ENCODE measurements around the gene UCKL1.
A peak's percentile ranks its signal among the peaks of the same experiment; 100 is the strongest.
"Not testable (repeated sequence)": the region's sequence is repeated elsewhere in the genome, so short reads cannot be mapped to it uniquely, and the experiment has no call there.

Gene UCKL1

GRCh38 chr20:63955827-63956663, at the start of gene UCKL1:
UCKL1 (minus strand) TSS chr20:63956416; CDS start chr20:63956372, 44 bp downstream.
- peak; percentile 69 to 83 for DNase-seq (ENCODE audit: low read depth in 2 of 2, low spot score in 1 of 2)

GRCh38 chr20:64005394-64005793, 49.2 kb upstream of the UCKL1 start:
- DNase-seq (ENCODE audit: low read depth in 2 of 2, low spot score in 1 of 2), result no peak

GRCh38 chr20:64003960-64004725, 47.9 kb upstream of the UCKL1 start:
- no peak for DNase-seq (ENCODE audit: low read depth in 2 of 2, low spot score in 1 of 2)

GRCh38 chr20:64001607-64002011, 45.4 kb upstream of the UCKL1 start:
- DNase-seq (ENCODE audit: low read depth in 2 of 2, low spot score in 1 of 2), result no peak

DNA sequence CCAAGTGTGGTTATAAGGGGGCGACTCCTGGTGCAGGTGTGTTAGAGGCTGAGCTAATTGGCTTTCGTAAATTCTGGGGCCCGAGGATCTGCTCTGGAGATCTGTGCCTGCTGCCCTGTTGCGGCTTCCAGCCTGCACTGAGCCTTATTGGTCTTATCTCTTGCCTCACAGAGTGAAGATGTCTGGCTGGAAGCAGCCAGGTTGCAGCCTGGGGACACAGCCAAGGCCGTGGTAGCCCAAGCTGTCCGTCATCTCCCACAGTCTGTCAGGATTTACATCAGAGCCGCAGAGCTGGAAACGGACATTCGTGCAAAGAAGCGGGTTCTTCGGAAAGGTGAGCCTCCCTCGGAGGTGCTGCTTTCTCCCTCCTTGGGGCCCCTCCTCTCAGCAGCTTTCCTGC, 44.7 kb upstream of the UCKL1 start:
- DNase-seq (ENCODE audit: low read depth in 2 of 2, low spot score in 1 of 2), result no peak

DNA sequence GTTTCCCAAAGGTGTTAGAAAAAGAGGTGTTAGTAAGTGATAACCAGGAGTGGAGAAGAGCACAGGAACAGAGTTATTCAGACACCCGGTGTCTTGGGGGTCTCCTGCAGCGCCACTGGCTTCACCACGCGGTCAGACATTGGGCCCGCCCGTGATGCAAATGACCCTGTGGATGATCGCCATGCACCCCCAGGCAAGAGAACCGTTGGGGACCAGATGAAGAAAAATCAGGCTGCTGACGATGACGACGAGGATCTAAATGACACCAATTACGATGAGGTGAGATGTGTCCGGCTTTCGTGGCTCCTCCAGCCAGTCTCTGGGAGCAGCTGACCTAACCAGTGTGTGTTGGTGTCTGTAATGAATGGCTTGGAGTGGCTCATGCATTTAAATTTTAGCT, 26.7 kb upstream of the UCKL1 start:
- DNase-seq (ENCODE audit: low read depth in 2 of 2, low spot score in 1 of 2), result no peak

DNA sequence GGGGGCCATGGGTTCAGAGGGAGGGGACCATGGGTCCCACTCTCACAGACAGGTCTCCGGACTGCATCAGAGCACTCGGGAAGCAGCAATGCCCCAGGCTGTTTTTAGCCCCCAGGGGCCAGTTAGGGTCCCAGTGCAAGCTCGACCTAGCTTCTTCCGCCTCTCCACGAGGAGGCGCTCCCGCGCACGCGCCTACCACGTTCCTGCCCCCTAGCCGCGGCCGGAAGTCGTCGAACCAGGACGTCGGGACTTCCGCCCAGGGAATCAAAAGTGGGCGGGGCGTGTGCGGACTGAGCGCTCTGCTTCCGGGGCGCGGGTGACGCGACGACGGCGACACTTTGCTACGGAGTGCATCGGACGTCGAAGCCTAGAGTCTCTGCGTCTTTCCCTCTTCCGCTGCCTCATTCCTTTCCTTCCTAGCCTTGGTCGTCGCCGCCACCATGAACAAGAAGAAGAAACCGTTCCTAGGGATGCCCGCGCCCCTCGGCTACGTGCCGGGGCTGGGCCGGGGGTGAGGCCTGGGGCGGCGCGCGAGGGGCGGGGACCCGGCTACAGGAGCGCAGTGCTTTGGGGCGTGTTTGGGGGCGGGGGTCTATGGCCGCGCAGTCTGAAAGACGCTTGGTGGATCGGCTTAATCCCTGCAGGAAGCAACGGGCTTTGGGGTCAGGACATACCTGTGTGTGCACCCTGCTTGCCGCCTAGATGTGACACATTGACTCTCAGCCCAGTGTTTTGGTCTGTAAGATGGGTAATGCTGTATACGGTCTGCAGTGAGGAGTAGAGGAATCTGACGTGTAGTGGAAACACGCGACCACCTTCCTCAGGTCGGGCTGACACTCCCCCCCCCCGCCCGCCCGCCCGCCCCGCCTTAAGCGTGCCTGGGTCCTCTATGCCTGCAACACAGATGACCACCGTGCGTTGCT, 24.9 kb upstream of the UCKL1 start, which contains the start of gene PRPF6:
TSS of gene PRPF6 (plus strand) at position 327 of the 923 bp plus-strand sequence. CDS start at position 441, 114 bp downstream.
- DNase-seq (ENCODE audit: low read depth in 2 of 2, low spot score in 1 of 2), result peak; percentile 83 to 89

DNA sequence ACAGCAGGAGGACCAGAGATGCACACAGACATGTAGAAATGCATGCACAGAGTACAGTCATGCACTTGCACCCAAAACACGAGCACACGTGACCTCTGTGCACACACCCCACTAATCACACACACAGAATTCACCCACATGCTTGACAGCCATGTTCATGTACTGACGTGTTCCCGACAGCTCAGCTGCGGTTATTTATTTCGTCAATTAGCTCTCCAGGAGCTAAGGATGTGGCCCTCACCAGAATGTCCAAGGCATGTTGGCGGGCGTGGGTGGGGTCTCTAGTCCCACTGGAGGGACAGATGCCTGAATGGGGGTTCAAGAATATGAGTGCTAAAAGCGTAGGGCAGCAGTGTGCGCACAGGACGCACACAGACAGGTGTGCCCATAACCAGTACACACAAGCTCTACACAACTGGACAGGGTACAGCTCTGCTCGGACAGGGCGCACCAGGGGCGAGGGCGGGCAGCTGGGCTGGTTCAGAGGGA, 24.1 kb upstream of the UCKL1 start:
- DNase-seq (ENCODE audit: low read depth in 2 of 2, low spot score in 1 of 2), result no peak

GRCh38 chr20:63979557-63980316, 23.5 kb upstream of the UCKL1 start, which contains the start of gene SAMD10:
SAMD10 (minus strand) TSS chr20:63979642; CDS start chr20:63979467, 175 bp downstream.
- peak; percentile 76 to 82 for DNase-seq (ENCODE audit: low read depth in 2 of 2, low spot score in 1 of 2)

- DNase-seq (ENCODE audit: low read depth in 2 of 2, low spot score in 1 of 2), result no peak
These were observed 23.0 kb upstream of the UCKL1 start for GRCh38 chr20:63979229-63979556.

DNA sequence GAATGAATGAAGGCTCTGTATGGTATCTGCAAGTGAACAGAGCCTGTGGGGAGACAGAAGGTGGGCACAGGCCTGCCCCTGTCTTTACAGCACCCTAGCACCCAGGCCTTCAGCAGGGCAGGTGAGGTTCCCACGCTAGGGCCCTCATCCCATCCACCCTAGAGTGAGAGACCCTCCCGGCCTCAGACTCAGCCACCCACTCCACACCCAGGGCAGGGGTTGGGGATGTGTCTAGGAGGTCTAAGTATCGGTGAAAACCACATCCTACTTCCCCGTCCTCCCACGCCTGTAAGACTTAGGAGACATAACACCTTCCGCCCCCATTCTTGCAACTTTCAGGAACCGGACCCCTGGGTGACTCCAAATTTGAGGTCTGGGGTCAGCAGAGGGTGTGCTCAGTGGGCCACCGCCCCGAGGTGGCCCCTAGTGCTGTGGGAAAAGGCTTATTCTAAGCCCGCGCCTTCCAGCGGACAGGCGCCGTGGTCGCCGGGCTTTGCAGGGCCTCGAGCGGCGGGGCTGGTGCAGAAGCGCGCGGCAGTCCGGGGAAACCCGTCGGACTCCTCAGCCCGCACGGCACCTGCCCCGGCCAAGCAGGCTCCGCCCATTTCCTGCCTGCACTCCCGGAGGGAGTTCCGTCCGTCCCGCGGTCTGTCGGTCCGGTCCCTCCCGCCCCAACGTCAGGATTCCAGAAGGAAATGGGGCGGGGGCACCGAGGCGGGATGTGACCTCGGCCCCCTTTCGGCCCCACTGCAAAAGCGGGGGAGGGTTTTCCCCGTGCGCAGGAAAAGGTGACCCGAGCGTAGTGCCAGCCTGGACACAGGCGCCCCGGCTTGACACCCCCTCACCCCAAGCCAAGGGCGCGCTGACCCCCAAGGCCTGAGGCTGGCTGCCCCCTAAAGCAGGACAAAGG, 22.4 kb upstream of the UCKL1 start:
- peak in 1 of 2 donors; percentile 41 for DNase-seq (ENCODE audit: low read depth in 2 of 2, low spot score in 1 of 2)

- DNase-seq (ENCODE audit: low read depth in 2 of 2, low spot score in 1 of 2), result peak in 1 of 2 donors; percentile 46
These were observed 21.6 kb upstream of the UCKL1 start for GRCh38 chr20:63977739-63978276.

DNA sequence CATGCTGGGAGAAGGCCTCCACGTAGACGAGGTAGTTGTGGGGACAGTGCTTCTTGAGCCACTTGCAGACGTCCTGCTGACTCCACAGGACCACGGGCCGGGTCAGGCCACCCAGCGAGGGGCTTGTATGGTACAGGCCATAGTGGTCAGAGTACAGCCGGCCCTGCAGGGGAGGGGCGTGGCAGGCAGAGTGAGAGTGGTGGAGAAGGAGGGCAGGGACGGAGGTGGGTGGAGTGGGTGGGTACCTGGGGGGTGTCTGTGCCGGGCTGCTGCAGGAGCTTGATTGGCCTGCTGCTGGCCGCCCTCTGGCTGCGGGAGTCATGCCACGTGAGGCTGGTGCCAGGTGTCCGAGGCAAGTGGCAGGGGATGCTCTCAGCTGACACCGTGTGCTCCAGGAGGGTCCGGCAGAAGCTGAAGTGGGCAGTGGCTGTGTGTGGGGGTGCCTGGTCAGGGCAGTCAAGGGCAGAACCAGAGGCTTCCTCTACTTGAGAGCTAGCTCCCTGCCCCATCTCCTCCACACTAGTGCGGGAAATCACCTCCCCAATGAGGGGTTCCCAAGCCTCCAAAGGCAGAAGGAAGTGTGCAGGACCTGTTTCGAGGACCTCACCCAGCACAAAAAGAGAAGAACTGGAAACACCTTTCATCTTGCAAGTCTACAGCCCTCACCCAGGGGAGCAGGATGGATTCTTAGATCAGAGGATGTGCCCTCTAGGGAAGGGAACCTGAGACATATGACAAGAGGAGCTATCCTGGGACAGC, 20.9 kb upstream of the UCKL1 start:
- DNase-seq (ENCODE audit: low read depth in 2 of 2, low spot score in 1 of 2), result no peak

- not testable (repeated sequence) for DNase-seq (ENCODE audit: low read depth in 2 of 2, low spot score in 1 of 2)
These were observed 20.3 kb upstream of the UCKL1 start for GRCh38 chr20:63976511-63976910.

GRCh38 chr20:63974402-63975200, 18.4 kb upstream of the UCKL1 start:
- no peak for DNase-seq (ENCODE audit: low read depth in 2 of 2, low spot score in 1 of 2)

- peak in 1 of 2 donors; percentile 59 for DNase-seq (ENCODE audit: low read depth in 2 of 2, low spot score in 1 of 2)
These were observed 17.6 kb upstream of the UCKL1 start for GRCh38 chr20:63973636-63974401.

GRCh38 chr20:63973160-63973479, 16.9 kb upstream of the UCKL1 start:
- DNase-seq (ENCODE audit: low read depth in 2 of 2, low spot score in 1 of 2), result no peak
